Activated CD4-positive, alpha-beta T cell treated with anti-CD3 and anti-CD28 coated beads, Interleukin-2, Interleukin-6, amounts not matched to agents 100 ng/mL and 50 ng/mL, durations not matched to agents 16 hours and 8 hours (primary cell): ENCODE measurements around the gene C10orf105.
A peak's percentile ranks its signal among the peaks of the same experiment; 100 is the strongest.

Experiments used
- DNase-seq: peaks from one replicate; pipeline ENCODE4 v3.0.0-alpha.2; 2020

The C10orf105 gene

GRCh38 chr10:71719464-71720201 lies at the start of gene C10orf105:
TSS of gene C10orf105 (minus strand) at chr10:71719778. CDS start at chr10:71716337, 3,441 bp downstream.
- no peak for DNase-seq

DNA sequence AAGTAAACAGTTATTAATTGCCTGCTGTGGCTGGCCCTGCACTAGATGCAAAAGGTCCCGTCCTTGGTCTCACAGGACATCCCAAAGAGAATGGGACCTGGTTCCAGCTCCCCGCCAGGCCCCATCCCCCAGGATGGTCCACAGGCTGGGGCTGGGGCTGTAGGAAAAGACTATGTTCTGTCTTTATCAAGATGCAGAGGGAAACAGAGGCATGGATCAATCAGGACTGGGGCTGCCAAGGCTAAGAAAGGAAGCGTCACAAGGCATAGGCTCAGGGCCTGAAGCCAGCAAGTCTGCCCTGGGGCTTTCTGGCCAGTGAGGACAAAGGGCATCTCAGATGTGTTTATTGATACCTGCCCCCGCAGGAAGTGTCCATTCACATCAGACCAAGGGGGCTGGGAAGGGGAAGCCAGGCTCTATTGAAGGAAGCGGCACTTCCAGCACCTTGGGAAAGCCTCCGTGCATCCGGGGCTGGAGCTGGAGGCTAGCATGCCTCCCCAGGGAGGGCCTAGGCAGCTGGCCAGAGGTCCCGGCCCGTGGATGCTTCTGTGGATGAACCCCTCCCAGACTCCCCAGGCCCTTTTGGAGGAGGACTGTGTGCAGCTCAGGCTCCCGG lies 48.0 kb upstream of the C10orf105 start:
- DNase-seq: no peak

DNA sequence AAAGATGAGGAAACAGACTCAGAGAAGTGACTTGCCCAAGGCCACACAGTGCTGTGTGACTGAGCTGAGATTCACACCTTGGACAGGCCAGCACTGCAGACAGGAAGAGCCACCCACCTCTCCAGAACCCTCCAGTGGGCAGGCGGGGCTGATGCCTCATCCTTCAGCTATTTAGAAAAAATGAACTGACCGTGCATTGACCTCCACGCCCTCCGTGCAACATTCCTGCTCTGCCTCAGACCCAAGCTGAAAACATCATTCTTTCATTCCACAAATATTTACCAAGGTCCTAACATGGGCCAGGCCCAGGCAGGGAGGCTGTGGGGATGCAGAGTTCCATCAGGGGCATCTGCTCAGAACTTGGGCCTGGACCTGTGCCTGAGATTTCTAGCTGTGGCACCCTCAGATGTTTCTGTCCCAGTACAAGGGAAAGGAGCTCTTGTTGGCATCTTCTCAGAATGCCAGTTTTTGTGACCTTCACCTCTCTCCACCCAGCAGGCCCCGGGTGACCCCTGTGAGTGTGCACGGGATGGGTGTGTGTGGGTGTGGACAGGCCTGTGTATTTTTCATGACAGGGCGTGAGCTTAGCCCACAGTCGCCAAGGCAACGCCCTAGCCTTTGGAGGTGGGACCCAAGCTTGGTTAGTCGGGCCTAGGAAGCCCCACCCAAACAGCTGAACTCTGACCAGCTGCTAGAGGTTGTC lies 47.3 kb upstream of the C10orf105 start:
- no peak for DNase-seq

DNA sequence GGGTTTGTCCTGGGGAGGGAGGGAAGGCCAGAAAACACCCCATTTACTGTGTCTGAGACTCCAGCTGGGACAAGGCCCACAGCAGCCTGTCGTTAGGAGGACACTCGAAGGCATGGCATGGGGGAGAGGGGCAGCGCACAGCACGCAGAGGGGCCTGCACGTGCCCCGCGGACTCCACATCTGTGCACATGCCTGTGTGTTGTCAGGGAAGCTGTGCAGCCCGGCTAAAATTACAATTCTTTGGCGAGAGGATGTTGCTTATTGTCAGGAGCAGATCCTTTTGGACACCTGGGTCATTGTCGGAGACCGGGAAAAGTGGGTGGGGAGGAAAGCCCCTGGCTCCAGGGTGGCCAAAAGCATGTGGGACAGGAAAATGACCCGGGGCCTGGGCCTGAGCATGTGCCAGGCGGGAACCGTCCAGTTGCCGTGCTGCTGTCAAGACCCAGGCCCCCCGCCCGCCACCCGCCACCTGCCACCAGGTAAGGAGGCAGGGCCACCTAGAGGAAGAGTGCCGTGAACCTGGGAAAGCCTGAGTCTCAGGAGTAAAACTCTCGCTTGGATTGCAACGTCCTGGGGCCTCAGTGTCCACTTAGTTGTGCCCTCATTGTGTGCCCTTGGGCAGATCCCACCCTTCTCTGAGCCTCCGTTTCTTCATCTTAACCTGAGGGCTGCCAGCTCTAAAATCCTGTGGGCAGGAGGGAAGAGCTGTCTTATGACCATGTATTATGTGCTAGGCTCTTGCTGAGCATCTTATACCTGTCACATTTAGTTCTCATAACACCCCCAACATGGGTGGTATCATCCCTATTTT lies 46.5 kb upstream of the C10orf105 start:
- no peak for DNase-seq

DNA sequence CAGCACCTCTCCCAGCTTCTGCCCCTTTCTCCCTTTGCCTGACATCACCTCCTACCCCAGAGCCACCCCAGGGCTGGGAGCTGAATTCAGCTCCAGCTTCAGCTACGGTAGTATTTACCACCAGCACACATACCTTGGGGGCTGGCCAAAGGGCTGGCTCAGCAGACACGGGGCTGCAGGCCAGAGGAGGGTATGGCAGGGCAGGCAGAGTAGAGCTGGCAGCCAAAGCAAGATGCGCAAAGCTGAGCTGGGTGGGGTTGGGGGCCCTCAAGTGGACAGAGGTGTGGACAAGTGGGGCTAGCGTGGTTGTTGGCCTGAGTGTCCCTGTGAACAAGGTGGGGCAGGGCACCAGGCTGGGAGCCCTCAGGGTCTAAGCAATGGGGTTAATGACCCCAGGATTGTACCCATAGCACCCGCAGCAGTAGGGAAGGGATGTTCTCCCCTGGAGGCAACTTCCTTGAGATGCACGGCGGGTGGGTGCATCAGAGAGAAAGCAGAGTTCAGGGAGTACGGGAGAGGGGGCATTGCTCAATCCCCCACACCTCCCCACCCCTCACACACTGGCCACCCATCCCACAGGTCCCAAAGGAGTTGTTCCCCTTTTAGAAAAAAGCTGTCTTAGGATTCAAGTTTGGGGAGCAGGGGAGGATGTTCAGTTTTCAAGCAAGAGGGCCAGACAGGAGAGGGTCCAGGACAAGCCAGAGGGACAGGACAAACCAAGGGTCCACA lies 45.8 kb upstream of the C10orf105 start:
- DNase-seq: no peak

- DNase-seq: no peak
These were observed 44.0 kb upstream of the C10orf105 start for GRCh38 chr10:71763352-71764127.

DNA sequence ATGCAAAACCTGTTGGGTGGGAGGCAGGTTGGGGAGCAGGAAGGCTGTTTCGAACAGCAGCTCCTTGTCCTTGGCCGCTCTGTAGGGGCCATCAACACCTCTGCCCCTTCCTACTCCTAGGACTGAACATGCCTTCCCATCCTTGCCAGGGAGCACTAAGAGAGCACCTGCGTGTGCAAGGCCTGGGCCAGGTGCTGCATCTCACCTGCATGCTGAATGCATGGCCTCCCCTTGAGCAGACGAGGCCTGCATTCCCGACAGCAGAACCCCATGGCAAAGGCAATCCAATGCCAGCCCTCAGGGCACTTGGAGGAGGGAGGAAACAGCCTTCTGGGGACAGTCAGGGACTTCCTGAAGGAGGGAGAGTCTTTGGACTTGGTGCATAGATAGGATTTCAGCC lies 42.7 kb upstream of the C10orf105 start:
- DNase-seq: no peak

DNA sequence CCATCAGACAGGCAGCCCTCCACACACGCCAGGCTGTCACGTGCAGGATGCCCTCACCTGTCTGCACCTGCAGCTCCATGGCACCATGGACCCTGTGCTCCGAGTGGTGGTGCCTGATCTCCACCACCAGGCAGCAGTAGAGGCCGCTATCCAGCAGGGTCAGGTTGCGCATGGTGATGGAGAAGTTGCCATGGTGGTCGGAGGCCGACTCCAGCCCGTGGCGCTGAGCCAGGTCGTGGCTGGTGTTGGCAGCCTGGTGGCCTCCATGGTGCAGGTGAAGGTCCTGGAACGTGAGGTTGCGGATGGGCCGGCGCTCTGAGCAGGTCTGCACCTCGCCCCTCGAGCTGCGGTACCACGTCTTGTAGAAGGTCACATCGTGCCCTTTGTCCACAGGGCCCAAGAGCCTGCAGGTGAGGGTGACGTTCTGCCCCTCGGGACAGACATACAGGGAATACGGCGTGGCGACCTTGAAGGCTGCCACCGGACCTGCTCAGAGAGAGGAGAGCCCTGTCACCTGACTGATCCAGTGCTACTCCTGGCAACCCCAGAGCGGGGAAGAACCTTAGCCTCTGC lies 42.0 kb upstream of the C10orf105 start:
- no peak for DNase-seq

DNA sequence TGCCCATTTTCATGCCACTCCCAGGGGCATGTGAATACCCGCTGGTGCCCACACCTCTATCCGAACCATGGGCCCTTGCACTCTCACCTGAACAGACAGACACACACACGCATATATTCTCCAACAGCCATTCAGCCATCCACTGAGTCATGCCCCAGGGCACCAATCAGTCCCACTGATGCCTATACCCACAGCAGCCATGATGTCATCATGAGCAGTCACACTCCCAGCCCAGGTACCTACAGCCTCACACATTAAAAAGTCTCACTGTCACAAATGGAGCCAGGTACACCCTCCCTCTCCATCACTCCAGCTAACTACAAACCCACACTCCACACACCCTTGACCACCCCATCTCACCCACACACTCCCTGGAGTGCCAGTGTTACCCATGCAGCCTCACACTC lies 41.5 kb upstream of the C10orf105 start:
- no peak for DNase-seq

DNA sequence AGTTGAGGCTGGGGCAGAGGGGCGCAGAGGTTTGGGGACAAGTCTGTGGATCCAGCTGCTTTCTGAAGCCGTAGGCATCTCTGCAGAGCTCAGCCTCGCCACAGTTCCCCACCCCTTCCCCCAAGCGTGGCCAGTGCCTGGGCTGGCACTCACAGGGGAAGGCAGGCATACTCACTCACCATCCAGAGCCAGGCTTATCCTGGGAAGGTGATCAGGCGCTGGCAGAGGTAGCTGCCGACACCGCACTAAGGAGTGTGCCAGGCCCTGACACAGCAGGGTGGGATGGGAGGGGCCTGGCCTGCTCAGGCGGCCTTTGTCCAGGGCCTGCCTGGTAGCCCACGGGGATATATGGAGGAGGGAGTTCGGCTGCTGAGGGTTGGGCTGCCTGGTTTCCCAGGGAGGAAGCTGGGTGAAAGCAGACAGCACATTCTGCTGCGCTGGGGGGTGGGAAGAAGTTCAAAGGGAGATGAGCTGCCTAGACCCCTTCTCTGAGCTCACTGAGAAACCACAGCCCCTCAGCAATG lies 37.9 kb upstream of the C10orf105 start:
- DNase-seq: no peak

- peak; percentile 75 for DNase-seq
These were observed 37.0 kb upstream of the C10orf105 start for GRCh38 chr10:71756311-71757191.

GRCh38 chr10:71755179-71755879 lies 35.8 kb upstream of the C10orf105 start:
- no peak for DNase-seq

- no peak for DNase-seq
These were observed 35.0 kb upstream of the C10orf105 start for GRCh38 chr10:71754562-71754961.

GRCh38 chr10:71753960-71754505 lies 34.5 kb upstream of the C10orf105 start:
- no peak for DNase-seq

DNA sequence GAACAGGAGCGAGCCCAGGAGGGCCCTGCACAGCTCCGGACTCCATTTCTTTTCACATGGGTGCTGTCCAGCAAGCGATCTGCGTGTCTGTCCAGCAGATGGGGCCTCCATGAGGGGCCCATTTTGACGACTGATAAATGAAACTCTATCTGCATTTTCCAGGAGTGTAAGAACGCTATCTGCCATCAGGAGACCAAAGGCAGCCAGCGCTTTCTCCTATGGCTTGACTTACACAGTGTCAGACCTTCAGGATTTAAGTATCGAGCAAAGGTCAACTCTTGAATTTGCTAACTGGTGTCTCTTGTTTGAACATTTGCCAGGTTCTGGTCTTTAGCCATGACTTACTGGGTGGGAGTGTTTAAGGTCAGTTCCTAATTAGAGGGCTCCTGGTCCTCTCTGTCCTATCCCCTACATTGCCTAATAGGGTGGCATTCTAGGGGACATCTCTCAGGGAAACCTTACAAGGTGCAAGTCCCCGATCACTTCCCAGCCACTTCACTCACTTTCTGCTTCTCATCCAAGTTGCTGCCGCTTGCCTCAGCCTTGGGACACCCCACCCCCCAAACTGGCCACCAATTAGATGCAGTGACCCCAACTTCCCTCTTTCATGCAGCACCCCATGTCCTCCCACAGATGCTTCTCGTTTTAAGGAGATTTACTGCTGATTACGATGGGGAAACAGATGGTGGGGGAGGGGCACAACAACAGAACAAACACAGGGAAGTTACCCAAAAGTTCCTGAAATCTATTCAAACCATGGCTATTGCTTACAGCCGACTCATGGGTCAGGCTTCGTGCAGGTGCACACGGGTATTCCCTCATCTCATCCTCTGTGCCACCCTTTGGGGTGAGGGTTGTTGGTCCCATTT lies 33.7 kb upstream of the C10orf105 start:
- no peak for DNase-seq

GRCh38 chr10:71752391-71753090 lies 33.0 kb upstream of the C10orf105 start:
- no peak for DNase-seq

DNA sequence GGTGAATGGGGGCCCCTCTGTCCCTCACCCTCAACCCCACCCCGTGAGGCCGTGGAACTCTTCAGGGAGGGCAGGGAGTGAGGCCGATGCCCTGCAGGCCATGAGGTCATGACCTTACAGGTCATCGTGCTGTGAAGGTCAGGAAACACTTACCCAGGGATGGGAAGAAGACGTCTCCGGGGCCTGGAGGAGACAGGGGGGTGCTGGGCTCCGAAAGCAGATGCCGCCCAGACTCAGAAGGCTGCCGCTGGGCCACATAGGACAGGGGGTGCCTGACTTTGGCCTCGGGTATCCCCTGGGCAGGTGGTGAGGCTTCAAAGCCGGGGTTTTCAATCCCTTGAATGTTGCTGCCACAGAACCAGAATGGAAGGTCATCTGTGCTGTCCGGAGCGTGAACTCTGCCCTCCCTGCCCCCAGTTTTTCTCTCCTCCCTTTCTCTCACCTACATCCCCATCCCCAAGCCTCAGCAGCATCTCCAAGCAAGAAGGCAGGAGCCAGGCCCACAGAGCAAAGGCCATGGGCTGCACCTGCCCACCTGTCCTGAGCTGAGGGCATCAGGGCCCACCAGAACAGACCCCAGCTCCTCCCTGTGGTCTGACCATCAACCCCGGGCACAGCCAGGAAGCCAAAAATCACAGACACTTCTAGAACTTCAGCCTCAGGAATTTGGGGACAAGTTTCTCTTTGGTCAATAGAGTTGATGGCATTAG lies 32.1 kb upstream of the C10orf105 start:
- no peak for DNase-seq
